Measurements from ENCODE around the gene LPIN2. TPM values are rescaled to one million over a fixed set of nuclear protein-coding genes. Genes with fewer than 3 reads are reported as not detected.

LPIN2 gene
- total RNA-seq, 1 donor: 51.1 TPM

DNA sequence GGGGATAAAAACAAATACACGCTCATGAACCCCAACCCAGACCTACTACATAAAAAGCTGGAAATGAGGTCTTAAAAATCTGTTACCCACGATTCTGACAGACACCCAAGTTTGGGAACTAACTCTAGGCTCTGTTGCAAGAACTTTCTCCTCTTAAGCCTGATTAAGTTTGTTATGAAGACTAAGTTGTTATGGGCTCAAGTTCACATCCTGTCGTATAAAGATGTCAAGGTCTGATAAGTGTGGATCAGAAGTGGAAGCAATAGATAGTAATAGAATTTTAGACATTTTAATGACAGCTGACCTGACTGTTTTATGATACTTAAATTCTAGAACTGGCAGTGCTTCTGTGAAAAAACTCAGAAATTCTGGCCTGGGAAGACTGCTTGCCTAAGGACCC is 43.2 kb downstream of the LPIN2 start:
- Histone ChIP-seq H3K4me3 (ENCODE audit: low read length) (no peak overlapping the region), H3K27me3 (ENCODE audit: insufficient read depth, low read length) (no peaks in the 10 kb centered on the region), H3K4me1 (ENCODE audit: insufficient read depth, low read length) (peaks cover 72% of the 10 kb centered on the region), H3K9me3 (ENCODE audit: low read depth, low read length) (no peaks in the 10 kb centered on the region)

DNA sequence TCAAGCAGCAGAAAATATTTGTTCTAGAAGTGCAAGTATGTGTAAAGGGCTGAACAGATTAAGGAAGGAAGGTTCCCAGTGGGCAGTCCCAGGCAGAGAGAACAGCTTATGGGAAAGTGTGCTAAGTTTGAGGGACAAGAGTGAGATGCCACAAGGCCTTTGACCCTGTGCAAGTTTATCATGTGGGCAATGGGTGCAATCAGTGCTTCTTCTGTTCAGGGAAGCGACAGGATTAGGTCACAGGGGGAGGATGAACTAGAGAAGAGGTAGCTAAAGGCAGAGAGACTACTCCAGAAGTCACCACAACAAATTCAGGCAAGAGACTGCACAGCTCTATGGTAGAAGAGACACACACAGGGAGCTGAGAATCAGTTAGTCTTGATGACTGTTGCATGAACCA is 44.3 kb downstream of the LPIN2 start:
- H3K4me3 ChIP-seq (ENCODE audit: low read length): no peak overlapping the region
- peaks cover 80% of the 10 kb centered on the region for H3K4me1 ChIP-seq (ENCODE audit: insufficient read depth, low read length)
- H3K9me3 ChIP-seq (ENCODE audit: low read depth, low read length): no peaks in the 10 kb centered on the region
- no peaks in the 10 kb centered on the region for H3K27me3 ChIP-seq (ENCODE audit: insufficient read depth, low read length)

DNA sequence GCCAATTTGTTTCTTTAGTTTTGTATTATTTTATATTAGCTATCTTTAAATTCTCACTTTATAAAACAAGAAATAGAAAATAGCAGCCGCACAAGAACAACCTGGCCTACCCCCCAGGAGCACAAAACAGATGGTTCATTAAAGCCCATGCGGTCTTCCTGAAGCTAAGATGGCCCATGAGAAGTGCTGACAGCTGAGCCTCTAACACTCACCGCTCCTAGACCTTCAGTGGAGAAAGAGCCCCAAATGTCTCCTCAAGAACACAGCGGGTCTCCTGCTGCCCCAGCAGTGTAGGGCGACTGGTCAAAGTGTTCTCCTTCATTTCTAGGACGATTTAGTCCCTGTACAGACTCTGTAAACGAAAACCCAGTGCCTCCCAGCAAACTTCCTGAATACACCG is 45.1 kb downstream of the LPIN2 start:
- no peaks in the 10 kb centered on the region for H3K27me3 ChIP-seq (ENCODE audit: insufficient read depth, low read length)
- H3K4me3 ChIP-seq (ENCODE audit: low read length): no peak overlapping the region
- no peaks in the 10 kb centered on the region for H3K9me3 ChIP-seq (ENCODE audit: low read depth, low read length)
- peaks cover 83% of the 10 kb centered on the region for H3K4me1 ChIP-seq (ENCODE audit: insufficient read depth, low read length)

- no peak overlapping the region for H3K4me3 ChIP-seq (ENCODE audit: low read length)
- no peaks in the 10 kb centered on the region for H3K27me3 ChIP-seq (ENCODE audit: insufficient read depth, low read length)
- H3K9me3 ChIP-seq (ENCODE audit: low read depth, low read length): no peaks in the 10 kb centered on the region
- H3K4me1 ChIP-seq (ENCODE audit: insufficient read depth, low read length): peaks cover 82% of the 10 kb centered on the region
These were observed 45.6 kb downstream of the LPIN2 start for GRCh38 chr18:2967357-2967756.

DNA sequence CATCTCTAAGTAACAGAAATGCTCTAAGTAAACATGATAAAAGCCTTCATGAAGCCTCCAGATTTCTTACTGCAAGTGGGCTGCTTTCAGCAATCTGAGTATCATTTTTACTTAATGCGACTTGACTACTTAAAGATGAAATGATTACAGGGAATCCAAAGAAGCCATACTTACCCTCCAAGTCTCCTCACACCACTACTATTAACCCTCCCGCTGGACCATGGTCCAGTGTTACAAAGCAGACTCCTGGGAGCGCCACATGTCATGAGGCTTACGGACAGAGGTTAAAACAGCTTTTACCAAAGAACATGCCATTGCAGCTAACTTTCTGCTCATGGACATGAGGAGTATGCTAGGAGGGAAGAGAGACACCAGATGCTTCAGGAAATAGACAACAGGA is 46.4 kb downstream of the LPIN2 start:
- Histone ChIP-seq H3K27me3 (ENCODE audit: insufficient read depth, low read length) (no peaks in the 10 kb centered on the region), H3K9me3 (ENCODE audit: low read depth, low read length) (no peaks in the 10 kb centered on the region), H3K4me3 (ENCODE audit: low read length) (no peak overlapping the region), H3K4me1 (ENCODE audit: insufficient read depth, low read length) (peaks cover 80% of the 10 kb centered on the region)

DNA sequence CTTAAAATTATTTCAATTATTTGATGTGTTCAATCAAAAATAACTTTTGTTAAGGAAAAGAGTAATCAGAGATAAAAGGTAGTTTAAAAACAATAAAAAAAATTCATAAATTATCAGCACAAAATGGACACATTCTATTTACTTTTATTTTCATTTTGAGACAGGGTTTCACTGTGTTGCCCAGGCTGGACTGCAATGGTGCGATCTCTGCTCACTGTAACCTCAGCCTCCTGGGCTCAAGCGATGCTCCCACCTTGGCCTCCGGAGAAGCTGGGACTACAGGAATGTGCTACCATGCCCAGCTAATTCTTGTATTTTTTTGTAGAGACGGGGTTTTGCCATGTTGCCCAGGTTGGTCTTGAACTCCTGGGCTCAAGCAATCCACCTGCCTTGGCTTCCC is 47.1 kb downstream of the LPIN2 start:
- no peaks in the 10 kb centered on the region for H3K27me3 ChIP-seq (ENCODE audit: insufficient read depth, low read length)
- H3K4me1 ChIP-seq (ENCODE audit: insufficient read depth, low read length): peaks cover 80% of the 10 kb centered on the region
- no peak overlapping the region for H3K4me3 ChIP-seq (ENCODE audit: low read length)
- no peaks in the 10 kb centered on the region for H3K9me3 ChIP-seq (ENCODE audit: low read depth, low read length)

- Histone ChIP-seq H3K9me3 (ENCODE audit: low read depth, low read length) (no peaks in the 10 kb centered on the region), H3K4me1 (ENCODE audit: insufficient read depth, low read length) (peaks cover 78% of the 10 kb centered on the region), H3K27me3 (ENCODE audit: insufficient read depth, low read length) (no peaks in the 10 kb centered on the region), H3K4me3 (ENCODE audit: low read length) (no peak overlapping the region)
These were observed 48.5 kb downstream of the LPIN2 start for GRCh38 chr18:2964361-2965010.

Other genes with a start within 250 kb of the LPIN2 start
- 37.4 TPM for gene EMILIN2, start 166.1 kb downstream of the LPIN2 start, total RNA-seq
- 0.94 TPM for gene MYOM1, start 206.8 kb upstream of the LPIN2 start, total RNA-seq
- gene MYL12A, start 234.7 kb upstream of the LPIN2 start, total RNA-seq: 475 TPM
- gene MYL12B, start 249.0 kb upstream of the LPIN2 start, total RNA-seq: 209 TPM

Data from mononuclear cell (primary cell).